IPS DF 19.7 (cell line): ENCODE measurements around the gene GINS1.

Source experiments
- DNase-seq: peaks from one replicate; pipeline ENCODE4 v3.0.0-alpha.2; 2013; ENCODE audit warnings: low read depth, low spot score

GINS1 gene

DNA sequence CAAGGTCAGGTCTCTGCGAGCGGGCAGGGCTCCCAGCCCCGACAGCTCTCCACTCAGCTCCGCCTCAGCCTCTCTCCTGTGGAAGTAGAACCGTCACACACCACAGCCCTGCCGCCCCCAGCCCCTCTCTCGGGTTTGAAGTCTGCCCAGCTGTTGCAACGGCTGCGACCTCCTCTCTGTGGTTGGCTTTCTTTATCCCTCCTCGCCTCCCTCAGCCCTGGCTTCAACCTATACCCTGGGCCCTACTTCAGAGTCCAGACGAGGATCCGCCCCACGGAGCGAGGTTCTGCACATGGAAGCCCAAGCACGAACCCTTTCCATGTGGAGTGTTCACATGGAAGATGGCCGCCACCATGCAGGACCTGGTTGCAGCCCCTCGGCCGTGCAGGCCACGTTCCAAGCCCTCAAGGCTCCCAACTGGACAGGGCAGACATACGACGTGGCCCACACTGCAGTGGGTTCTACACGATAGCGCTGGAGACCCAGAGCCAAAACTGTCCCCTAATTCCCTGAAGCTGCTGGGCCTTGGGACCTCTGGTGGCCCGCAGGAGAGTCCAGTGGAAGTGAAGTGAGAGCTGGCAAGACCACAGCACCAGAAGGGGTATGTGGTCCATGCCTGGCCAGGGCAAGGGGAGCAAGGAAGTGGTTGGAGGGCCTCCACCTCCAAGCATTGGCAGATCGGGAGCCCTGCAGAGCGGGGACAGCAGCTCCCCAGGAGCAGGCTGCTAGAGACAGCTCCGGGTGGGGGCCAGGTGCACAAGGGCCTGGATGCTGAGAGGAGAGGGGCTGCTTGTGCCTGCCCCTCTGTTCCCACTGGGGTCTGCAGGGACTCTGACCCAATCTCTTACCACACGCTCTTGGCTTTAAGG is 69.8 kb downstream of the GINS1 start:
- DNase-seq, result no peak

DNA sequence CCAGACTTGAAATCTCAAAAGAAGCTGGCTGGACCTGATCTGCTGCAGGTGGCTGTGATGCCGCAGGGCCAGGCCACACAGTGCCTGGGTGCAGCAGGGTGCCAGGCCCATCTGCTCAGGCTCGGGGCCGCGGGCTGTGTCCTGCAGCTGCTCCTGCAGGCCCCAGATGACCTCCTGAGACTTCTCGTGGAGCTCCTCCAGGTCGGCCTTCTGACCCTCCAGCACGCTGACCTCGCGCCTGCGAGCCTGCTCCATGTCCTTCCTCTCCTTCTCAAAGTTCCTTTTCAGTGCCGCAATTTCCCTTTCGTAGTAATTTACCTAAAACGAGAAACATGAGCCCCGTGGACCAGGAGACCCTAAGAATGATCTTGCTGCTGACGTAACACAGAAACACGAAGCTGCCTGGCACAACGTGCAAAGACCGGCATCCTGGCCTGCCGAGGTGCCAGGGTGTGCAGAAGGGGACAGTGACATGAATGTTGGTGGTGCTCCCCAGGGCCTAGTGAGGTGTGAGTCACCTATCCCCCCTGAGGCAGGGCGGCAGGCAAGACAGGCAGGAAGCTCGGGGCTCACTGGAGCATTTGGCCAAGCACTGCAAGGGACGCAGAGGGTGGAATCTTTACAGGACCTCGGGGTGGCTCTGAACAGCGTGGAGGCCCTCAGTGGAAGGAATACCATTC is 71.6 kb downstream of the GINS1 start:
- DNase-seq, result no peak

GRCh38 chr20:25479638-25480037 is 72.2 kb downstream of the GINS1 start:
- no peak for DNase-seq

GRCh38 chr20:25480156-25480555 is 72.7 kb downstream of the GINS1 start:
- no peak for DNase-seq

DNA sequence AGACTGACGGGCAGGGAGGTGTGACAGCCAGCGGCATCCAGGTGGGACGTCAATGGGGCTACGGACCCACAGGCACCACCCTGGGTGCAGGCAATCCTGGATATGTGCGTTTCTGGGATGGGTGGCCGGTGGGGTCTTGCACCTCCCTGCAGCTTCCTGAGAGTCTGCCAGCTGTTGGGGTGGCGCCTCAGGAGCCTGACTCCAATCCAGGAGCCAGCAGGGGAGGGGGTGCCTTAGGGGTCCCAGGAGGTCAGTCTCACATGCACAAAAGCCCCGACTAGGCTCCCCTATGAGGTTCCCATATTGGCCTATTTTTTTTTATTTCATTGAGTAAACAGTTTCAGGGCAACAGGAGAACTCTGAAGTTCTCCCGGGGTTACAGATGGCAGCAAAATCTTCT is 73.3 kb downstream of the GINS1 start:
- DNase-seq, result no peak

DNA sequence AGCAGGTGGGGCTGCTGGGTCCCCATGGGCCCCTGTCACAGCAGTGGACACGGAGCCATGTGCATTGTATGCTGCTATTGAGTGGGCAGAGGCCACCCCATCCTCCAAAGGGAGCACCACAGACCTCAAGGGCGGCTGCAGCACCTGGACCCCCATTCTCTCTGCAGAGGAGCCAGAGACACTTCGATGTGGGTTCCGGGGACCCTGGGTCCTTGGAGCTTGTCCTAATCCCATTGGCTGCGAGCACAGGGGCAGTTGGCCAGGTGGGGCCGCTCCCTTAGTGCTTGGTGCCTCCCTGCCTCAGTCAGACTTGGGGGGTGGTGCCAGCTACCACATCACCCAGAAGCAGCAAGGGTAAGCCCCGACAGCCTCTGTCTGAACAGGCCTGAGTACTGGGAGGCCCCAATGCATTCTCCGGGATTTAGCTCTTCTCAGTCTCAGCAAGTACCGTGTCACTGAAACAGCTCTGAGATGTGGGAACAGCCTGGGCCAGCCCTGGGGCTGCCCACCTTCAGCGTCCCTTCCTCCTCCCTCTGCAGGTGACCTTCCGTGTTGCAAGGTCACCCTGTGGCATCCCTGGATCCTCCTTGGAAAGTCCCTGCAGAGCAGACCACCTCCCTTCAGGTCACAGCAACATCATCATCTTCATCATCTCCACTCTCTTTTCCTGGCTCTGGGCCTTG is 73.9 kb downstream of the GINS1 start:
- no peak for DNase-seq

DNA sequence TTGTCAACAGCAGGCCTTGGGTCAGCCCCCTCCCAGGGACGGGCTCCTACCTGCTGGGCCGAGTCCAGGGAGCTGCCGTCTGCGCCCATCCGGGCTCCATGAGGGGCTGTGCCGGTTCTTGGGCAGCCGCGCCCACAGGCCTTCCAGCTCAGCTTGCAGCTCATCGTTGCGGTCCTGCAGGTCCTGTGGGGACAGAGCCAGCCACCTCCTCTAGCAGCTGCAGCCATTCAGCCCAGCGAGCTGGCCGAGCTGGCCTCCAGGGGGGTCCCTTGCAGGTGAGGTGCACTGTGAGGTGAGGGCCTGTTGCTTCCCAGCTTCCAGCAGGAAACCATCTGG is 74.4 kb downstream of the GINS1 start:
- no peak for DNase-seq

GRCh38 chr20:25483431-25484132 is 76.1 kb downstream of the GINS1 start:
- no peak for DNase-seq

DNA sequence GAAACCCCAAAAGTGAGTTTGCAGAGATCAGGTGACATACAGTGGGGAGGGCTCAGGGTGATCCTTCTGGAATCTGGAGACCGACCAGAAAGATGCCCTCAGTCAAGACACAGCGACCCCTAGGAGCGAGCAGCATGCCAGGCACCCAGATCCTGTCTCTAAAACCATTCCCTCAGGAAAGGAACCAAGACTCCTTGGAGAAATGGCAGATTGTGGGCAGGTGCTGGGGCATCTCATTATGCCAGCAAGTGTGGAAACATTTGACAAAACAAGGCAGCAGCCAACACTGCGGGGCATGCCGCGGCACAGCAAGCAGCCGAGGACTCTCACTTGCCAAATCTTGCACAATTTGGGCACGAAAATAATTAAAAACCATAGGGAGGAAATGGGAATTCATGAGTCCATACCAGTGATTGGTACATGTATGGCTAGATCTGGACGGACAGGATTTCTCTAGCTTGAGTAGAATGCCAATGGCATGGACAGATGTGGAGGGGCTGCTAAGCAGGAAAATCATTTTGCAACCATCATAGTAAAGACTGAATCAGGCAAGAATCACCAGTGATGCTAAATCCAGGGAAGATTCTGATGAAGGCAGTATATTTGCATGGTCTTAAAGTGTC is 76.9 kb downstream of the GINS1 start:
- DNase-seq, result no peak

DNA sequence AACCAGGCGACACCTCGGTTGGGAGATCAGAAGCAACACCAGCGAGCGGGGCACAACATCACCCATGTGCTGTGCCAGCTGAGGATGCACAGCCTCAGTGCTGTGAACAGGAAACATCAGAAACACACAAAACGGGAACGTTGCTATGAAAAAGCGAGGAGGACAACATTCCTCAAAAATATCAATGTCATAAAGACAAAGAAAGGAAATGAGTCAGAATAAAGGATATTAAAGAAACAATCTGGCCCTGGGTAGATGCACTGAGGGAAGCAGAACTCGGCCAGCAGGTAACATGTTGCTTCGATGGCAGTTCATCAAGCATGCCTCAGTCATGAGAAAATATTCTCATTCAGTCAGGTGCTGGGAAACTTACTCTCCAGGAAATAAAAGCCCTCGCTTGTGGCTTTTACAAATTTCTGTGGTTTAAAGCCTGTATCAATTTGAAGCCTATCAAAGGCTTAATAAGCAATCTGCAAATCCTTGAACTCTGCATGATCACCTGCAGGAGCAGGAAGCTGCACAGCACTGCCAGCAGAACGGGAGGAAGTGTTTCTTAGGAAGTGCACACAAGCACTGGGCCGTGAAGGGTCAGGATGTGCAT is 77.5 kb downstream of the GINS1 start:
- no peak for DNase-seq

DNA sequence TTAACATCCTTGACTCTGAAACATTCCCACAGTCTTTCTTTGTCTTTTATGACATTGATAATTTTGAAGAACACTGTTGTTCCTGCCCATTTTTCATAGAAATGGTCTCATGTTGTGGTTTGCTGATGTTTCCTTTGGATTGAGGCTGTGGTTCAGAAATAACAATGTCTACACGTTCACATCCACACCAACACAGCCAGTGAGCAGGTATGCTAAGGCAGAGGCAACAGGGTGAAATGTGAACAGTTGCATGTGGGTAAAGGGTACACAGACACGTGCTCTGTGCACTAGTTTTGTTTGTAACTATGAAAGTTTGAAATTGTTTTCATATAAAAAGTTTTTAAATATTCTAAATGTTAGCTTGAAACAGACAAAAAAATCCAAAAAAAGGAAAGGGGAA is 78.4 kb downstream of the GINS1 start:
- no peak for DNase-seq

DNA sequence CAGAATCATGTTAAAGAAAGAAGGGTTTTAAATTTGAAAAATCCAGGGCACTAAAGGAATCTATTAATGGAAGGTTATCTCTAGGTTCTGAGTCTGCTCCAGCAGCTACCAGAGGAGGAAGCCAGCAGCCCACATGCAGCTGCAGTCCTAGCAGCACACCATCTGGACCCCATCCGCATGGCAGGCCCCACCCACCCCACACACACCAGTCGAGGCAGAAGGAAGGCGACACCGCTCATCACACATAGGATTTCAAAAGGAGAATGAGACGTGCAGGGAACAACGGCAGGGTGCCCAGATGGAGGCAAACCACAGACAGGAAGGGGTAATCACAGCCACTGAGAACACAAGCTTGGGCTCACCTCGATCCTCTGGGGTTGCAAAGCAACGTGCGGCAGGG is 78.9 kb downstream of the GINS1 start:
- DNase-seq, result no peak

- DNase-seq, result no peak
These were observed 79.8 kb downstream of the GINS1 start for GRCh38 chr20:25487306-25487705.

GRCh38 chr20:25487975-25488374 is 80.5 kb downstream of the GINS1 start:
- DNase-seq, result no peak

DNA sequence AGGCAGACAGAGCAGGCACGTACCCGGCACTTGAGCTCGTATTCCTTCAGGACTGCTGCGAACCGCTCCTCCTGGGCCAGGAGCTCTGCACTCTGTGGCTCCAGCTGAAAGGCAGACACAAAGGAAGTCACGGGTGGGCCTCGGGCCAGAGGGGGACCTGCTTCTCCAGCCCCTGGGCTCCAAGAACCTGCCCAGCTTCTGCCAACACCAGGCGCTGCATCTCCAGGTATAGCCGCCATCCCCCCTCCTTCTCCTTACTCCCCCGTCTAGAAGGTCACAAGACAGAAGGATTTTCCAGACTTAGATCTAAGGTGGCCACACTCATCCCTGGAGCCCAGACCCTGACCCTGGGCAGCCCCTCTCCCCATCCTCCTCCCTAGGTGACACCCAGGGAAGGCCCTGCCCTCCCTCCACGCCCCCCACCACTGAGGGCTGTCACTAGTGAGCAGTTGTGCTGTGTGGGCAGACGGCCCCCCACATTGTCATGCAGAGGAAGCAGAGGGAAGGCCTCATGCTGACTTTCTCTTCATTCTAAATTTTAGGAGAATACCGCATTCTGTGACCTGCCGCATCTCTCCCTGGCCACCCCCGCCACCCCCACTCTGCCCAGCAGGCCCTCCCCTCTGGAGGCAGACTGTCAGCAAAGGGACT is 81.9 kb downstream of the GINS1 start:
- DNase-seq, result no peak

- DNase-seq, result no peak
These were observed 83.4 kb downstream of the GINS1 start for GRCh38 chr20:25490656-25491445.

DNA sequence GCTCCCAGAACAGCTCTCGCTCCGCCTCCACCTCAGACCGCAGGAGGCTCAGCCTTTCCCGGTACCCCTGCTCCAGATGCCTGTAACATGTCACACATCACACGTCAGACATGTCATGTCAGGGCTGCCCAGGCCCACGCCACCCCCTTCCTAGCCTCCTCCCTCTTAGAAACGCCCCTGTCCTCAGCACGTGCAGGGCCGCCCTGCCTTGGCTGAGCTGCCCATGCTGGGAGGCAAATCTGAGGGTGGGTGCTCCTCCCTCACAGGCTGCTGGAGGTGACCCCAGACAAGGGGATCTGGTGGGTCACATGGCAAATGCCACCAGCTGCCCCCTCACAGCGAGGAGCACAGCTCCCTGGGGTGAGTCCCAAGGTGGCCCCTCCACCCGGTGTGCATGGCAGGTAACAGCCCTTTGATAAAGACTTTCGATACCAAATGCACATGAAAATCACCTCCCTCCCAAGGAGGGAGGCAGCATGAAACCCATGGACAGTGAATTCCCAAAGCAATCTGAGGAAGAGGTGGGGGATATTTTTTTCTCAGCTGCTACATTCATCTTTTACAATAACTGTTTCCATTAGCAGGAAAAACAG is 84.1 kb downstream of the GINS1 start:
- no peak for DNase-seq

DNA sequence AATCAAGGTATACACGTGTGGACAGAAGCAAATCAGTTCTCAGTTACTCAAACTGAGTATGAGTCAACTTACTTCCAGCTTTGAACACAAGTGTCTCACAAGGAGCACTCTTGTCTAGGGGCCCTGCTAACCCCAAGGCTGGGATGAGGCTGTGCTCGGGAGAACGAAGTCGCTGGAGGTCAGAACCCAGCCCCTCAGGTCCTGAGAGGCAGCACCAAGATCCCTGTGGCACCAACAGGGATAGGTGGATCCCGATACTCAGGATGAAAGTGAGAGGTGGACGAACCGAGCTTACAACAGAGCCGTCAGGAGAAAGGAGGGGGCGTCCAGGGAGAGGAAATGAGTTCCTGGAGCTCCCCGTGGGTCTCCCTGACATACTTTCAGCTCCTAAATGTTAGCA is 85.7 kb downstream of the GINS1 start:
- DNase-seq, result no peak

DNA sequence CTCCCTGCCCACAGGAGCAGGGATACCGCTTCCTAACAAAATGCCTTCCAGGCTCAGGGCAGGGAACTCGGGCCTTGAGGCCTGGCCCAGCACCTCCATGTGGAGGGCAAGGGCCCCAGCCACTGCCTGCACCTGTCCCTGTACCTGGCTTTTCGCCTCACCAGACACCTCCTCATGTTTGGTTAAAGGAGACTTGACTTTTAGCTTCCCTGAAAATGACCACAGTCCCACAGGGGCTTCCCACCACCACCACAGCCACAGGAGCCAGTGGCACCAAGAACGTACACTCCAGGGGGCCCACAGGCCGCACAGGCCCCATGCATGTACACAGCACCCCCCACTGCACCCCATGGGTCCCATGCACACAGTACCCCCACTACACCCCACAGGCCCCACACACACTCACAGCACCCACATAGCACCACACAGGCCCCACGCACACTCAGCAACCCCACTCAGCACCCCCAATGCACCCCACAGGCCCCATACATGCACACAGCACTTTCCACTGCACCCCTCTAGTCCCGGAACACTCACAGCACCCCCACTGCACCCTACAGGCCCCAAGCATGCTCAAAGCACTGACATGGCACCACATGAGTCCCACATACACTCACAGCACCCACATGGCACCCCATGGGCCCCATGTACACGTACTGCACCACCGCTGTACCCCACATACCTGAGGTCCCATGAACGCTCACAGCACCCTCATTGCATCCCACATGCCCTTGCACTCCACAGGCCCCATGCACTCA is 86.5 kb downstream of the GINS1 start:
- no peak for DNase-seq
